ENCODE measurements around the gene MYO9A.

Gene MYO9A

DNA sequence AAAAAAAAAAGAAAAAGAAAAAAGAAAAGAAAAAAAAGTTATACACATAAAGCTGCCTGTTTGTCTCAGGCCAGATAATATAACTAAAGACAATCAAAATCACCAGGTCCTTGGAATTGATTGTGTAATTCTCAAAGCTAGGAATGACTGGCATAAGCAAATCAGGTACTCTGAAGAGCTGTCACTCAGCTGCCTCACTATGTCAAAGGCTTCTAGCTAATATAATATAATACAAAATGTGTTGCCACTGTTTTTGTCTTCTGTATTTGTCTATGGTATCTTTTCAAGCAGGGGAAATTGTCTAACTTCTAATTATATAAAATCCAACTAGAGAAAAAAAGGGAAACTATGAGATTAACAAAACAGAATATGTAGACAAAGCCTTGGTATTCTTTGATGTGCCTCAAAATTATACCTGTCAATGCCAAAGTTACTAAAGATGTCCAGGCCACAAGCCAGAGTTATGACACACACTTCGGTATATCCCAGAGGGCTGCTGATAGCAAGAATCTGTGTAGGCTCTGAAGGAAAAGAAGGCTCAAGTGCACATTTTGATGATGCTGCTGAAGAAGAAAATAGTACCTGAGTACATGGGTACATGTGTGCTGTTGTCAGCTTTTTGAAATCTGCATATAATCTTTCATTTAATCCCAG is 344.6 kb downstream of the MYO9A start:
- Histone ChIP-seq H3K27ac (ENCODE audit: low read depth, low read length) (no peak overlapping the region), H3K27me3 (ENCODE audit: insufficient read depth, low read length) (no peaks in the 10 kb centered on the region), H3K79me2 (ENCODE audit: control insufficient read depth, insufficient read depth, low read length, unreplicated experiment) (no peaks in the 10 kb centered on the region), H3K4me1 (ENCODE audit: control insufficient read depth, insufficient read depth, low read length, unreplicated experiment) (peaks cover 3% of the 10 kb centered on the region), H3K4me3 (ENCODE audit: low read depth, low read length) (no peak overlapping the region), H2AFZ (ENCODE audit: low read length, unreplicated experiment) (no peak overlapping the region), H3K36me3 (ENCODE audit: insufficient read depth, low read length) (peaks cover 3% of the 10 kb centered on the region; the same call in 1 of the 2 replicates)
